SK-N-SH (cell line): ENCODE results near the gene GLRX5. TPM values are rescaled to one million over a fixed set of nuclear protein-coding genes. Genes with fewer than 3 reads are reported as not detected.

Source experiments
- CTCF ChIA-PET: fragments of 300-600, 350-600 bp; formaldehyde crosslinking; extraction: SDS; loops from one replicate; lab custom pipeline; 2021; lab: Yijun Ruan, JAX
- POLR2A ChIA-PET: fragments of 350-600 bp; sonication (Branson Sonifier 250); formaldehyde crosslinking; extraction: SDS; loops from one replicate; lab custom pipeline; 2020; ENCODE audit warnings: antibody characterized with exemption, inconsistent platforms; lab: Yijun Ruan, JAX
- DNase-seq: peaks from one replicate; pipeline ENCODE4 v3.0.0; 2012
- H2AFZ ChIP-seq: fragments of 200-600 bp; sonication (generic); 2 replicates; pipeline ENCODE4 v1.8.1; 2016; ENCODE audit warnings: antibody characterized with exemption, mild to moderate bottlenecking, low read depth
- H3F3A ChIP-seq: fragments of 200-600 bp; sonication (generic); replicated peaks from 2 replicates; pipeline ENCODE3; 2016; ENCODE audit warnings: antibody characterized with exemption, mild to moderate bottlenecking; ENCODE audit not compliant: insufficient read depth
- H3K27ac ChIP-seq, 2 experiments: fragments of 200-500 bp in 1 of 2; fragments of 200-600 bp in 1 of 2; sonication (Bioruptor generic) in 1 of 2; sonication (generic), shearing (Covaris generic) in 1 of 2; 2 replicates each; pipeline versions ENCODE4 v1.5.1 to v1.6.1; 2014 to 2016; ENCODE audit warnings: low read depth in 2 of 2, inconsistent platforms in 1 of 2, low read length in 1 of 2, mild to moderate bottlenecking in 1 of 2, mixed read lengths in 1 of 2
- H3K27me3 ChIP-seq: fragments of 200-600 bp; sonication (generic), shearing (Covaris generic); 2 replicates; pipeline ENCODE4 v1.6.1; 2016; ENCODE audit warnings: mixed run types; ENCODE audit not compliant: insufficient read depth
- H3K36me3 ChIP-seq, 2 experiments: fragments of 200-500 bp in 1 of 2; fragments of 200-600 bp in 1 of 2; sonication (Bioruptor generic) in 1 of 2; sonication (generic) in 1 of 2; replicated peaks in 1 of 2; 2 replicates each; pipeline versions ENCODE3 to v1.5.1; 2014 to 2016; ENCODE audit warnings: low read length in 1 of 2, mild to moderate bottlenecking in 1 of 2; ENCODE audit not compliant: insufficient read depth in 2 of 2, control insufficient read depth in 1 of 2
- H3K4me1 ChIP-seq, 2 experiments: fragments of 200-500 bp in 1 of 2; fragments of 200-600 bp in 1 of 2; sonication (Bioruptor generic) in 1 of 2; sonication (generic), shearing (Covaris generic) in 1 of 2; 2 replicates each; pipeline versions ENCODE4 v1.5.1 to v1.6.1; 2014 to 2016; ENCODE audit warnings: low read depth in 1 of 2, low read length in 1 of 2, mixed run types in 1 of 2; ENCODE audit not compliant: insufficient read depth in 2 of 2, control insufficient read depth in 1 of 2
- H3K4me2 ChIP-seq: fragments of 200-600 bp; sonication (generic), shearing (Covaris generic); 2 replicates; pipeline ENCODE4 v1.6.1; 2017; ENCODE audit warnings: mixed run types
- H3K4me3 ChIP-seq, 2 experiments: fragments of 200-500 bp in 1 of 2; fragments of 200-600 bp in 1 of 2; sonication (Bioruptor generic) in 1 of 2; sonication (generic), shearing (Covaris generic) in 1 of 2; 2 replicates each; pipeline versions ENCODE4 v1.5.1 to v1.8.1; 2014 to 2016; ENCODE audit warnings: low read depth in 2 of 2, inconsistent platforms in 1 of 2, low read length in 1 of 2, mild to moderate bottlenecking in 1 of 2, mixed read lengths in 1 of 2, moderate library complexity in 1 of 2
- H3K79me2 ChIP-seq: fragments of 200-600 bp; sonication (generic); 2 replicates; pipeline ENCODE4 v1.8.1; 2017; ENCODE audit warnings: mild to moderate bottlenecking; ENCODE audit not compliant: insufficient read depth
- H3K9ac ChIP-seq: fragments of 200-600 bp; sonication (generic); 2 replicates; pipeline ENCODE4 v1.6.1; 2017; ENCODE audit warnings: mixed run types
- H3K9me2 ChIP-seq: fragments of 200-600 bp; sonication (generic); 2 replicates; pipeline ENCODE4 v1.6.1; 2017; ENCODE audit warnings: mixed run types
- H3K9me3 ChIP-seq: fragments of 200-600 bp; sonication (generic); 2 replicates; pipeline ENCODE4 v1.6.1; 2017; ENCODE audit warnings: mixed run types, mild to moderate bottlenecking, moderate library complexity
- H4K20me1 ChIP-seq: fragments of 200-600 bp; sonication (generic); 2 replicates; pipeline ENCODE4 v1.6.1; 2017; ENCODE audit warnings: mild to moderate bottlenecking, mixed run types; ENCODE audit not compliant: insufficient read depth
- FOXJ3 ChIP-seq: sonication (generic); formaldehyde crosslinking; IDR thresholded peaks from 2 replicates; pipeline ENCODE4 v1.5.1; 2020; ENCODE audit warnings: mild to moderate bottlenecking, missing genetic modification reagents
- FOXM1 ChIP-seq: IDR thresholded peaks from 2 replicates; pipeline ENCODE4 v1.4.0; 2012; ENCODE audit warnings: low read depth, mild to moderate bottlenecking
- GABPA ChIP-seq: IDR thresholded peaks from 2 replicates; pipeline ENCODE4 v1.4.0; 2012; ENCODE audit warnings: low read depth, mild to moderate bottlenecking
- PBX3 ChIP-seq: IDR thresholded peaks from 2 replicates; pipeline ENCODE4; 2012
- SIN3A ChIP-seq: IDR thresholded peaks from 2 replicates; pipeline ENCODE4 v1.6.1; 2012; ENCODE audit warnings: low read depth, mild to moderate bottlenecking, low read length, moderate library complexity, borderline replicate concordance
- ZBTB33 ChIP-seq: IDR thresholded peaks from 2 replicates; pipeline ENCODE4 v1.4.0; 2012; ENCODE audit warnings: low read depth, borderline replicate concordance
- WGBS: methylation state at CpG from one replicate; pipeline ENCODE4 v1.1.6; 2017; ENCODE audit warnings: low lambda C conversion rate; 5-methylcytosine and 5-hydroxymethylcytosine counted together
- polyA plus RNA-seq, 3 experiments: library from polyadenylated mRNA; depleted of rRNA; stranded (reverse); fragments of >200 nt; gene quantifications; 2 replicates each; pipeline ENCODE4 v1.2.3, GENCODE V29; 2012

The GLRX5 gene
- polyA plus RNA-seq, 1 of the 3 experiments (the other 2 are of a cell fraction) = 29.1 TPM

- Histone ChIP-seq H3F3A (peaks cover 12% of the 10 kb centered on the region), H2AFZ (no peak overlapping the region), H3K36me3 (no peaks in the 10 kb centered on the region), H3K9ac (no peak overlapping the region), H3K4me1 (peaks cover 29 to 42% of the 10 kb centered on the region in 2 experiments), H3K4me3 (no peak overlapping the region), H3K27ac (no peak overlapping the region; a peak in 1 of 4 replicates), H3K79me2 (no peaks in the 10 kb centered on the region), H3K9me3 (no peaks in the 10 kb centered on the region)
- ChIA-PET POLR2A (interaction anchor here (1.0 kb wide), 1 partner anchor 56 kb away, joined by 3 read pairs; no protein-coding TSS in a partner anchor), CTCF (interaction anchor here (0.7 to 9.6 kb wide), 6 partner anchors 9 to 80 kb away, joined by 3 to 97 read pairs (median 4); no protein-coding TSS in a partner anchor)
- no peak for DNase-seq
- WGBS = 92% methylated on average over 6 of the region's 6 CpGs
- TF ChIP-seq FOXM1 = no peak
- no peak for TF ChIP-seq PBX3
- no peak for TF ChIP-seq SIN3A
- TF ChIP-seq, all 33 proteins: peak for 0
- Histone ChIP-seq H3K27me3 (no peaks in the 10 kb centered on the region), H4K20me1 (no peaks in the 10 kb centered on the region), H3K9me2 (no peaks in the 10 kb centered on the region), H3K4me2 (no peak overlapping the region)
Measured at GRCh38 chr14:95513291-95513690, 21.6 kb upstream of the GLRX5 start.

- H3K79me2 ChIP-seq = no peaks in the 10 kb centered on the region
- no peak for DNase-seq
- no peaks in the 10 kb centered on the region for H3K9me2 ChIP-seq
- H3K36me3 ChIP-seq = no peaks in the 10 kb centered on the region
- H3K27ac ChIP-seq = no peak overlapping the region; a peak in 1 of 4 replicates
- no peak overlapping the region for H3K9ac ChIP-seq
- no peaks in the 10 kb centered on the region for H3K27me3 ChIP-seq
- ChIA-PET POLR2A (interaction anchor here (0.6 kb wide), 1 partner anchor 77 kb away, joined by 4 read pairs; no protein-coding TSS in a partner anchor), CTCF (interaction anchor here (0.8 to 9.6 kb wide), 5 partner anchors 13 to 82 kb away, joined by 3 to 97 read pairs (median 5); no protein-coding TSS in a partner anchor)
- TF ChIP-seq FOXJ3 = no peak
- TF ChIP-seq ZBTB33 = no peak
- TF ChIP-seq FOXM1 = no peak
- no peak for TF ChIP-seq GABPA
- H2AFZ ChIP-seq = no peak overlapping the region
- no peaks in the 10 kb centered on the region for H4K20me1 ChIP-seq
- no peaks in the 10 kb centered on the region for H3K9me3 ChIP-seq
- 93% methylated on average over 12 of the region's 18 CpGs for WGBS
- peaks cover 22% of the 10 kb centered on the region for H3F3A ChIP-seq
- H3K4me3 ChIP-seq = no peak overlapping the region
- H3K4me1 ChIP-seq = peaks cover 38 to 42% of the 10 kb centered on the region in 2 experiments
- no peak overlapping the region for H3K4me2 ChIP-seq
Measured at GRCh38 chr14:95514131-95515079, 20.4 kb upstream of the GLRX5 start.
